GM19193 (cell line): Measurements from ENCODE around the gene IFITM10.
A peak's percentile ranks its signal among the peaks of the same experiment; 100 is the strongest.

Experiments used
- POLR2A ChIP-seq: IDR thresholded peaks from 4 replicates; pipeline ENCODE4 v1.6.1; 2011; ENCODE audit not compliant: insufficient read depth, insufficient read length; ENCODE audit errors: extremely low read depth

IFITM10 gene

DNA sequence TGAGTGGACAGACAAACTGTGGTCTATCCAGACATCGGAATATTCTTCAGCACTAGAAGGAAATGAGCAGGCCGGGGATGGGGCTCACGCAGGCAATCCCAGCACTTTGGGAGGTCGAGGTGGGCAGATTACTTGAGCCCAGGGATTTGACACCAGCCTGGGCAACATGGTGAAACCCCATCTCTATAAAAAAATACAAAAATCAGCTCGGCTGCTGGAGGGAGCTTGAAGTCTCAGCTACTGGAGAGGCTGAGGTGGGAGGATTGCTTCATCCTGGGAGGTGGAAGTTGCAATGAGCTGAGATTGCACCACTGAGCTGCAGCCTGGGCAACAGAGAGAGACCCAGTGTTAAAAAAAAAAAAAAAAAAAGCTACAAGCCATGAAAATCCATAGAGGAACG lies 21.3 kb upstream of the IFITM10 start:
- no peak for TF ChIP-seq POLR2A

GRCh38 chr11:1771273-1771672 lies 20.9 kb upstream of the IFITM10 start:
- no peak for TF ChIP-seq POLR2A

- TF ChIP-seq POLR2A, result no peak
Observed at GRCh38 chr11:1770528-1770927, 20.1 kb upstream of the IFITM10 start.

- TF ChIP-seq POLR2A, result no peak
Observed at GRCh38 chr11:1770061-1770460, 19.7 kb upstream of the IFITM10 start.

GRCh38 chr11:1768141-1768469 lies 17.7 kb upstream of the IFITM10 start:
- no peak for TF ChIP-seq POLR2A

- TF ChIP-seq POLR2A, result no peak
Observed at GRCh38 chr11:1767399-1768140, 17.2 kb upstream of the IFITM10 start.

DNA sequence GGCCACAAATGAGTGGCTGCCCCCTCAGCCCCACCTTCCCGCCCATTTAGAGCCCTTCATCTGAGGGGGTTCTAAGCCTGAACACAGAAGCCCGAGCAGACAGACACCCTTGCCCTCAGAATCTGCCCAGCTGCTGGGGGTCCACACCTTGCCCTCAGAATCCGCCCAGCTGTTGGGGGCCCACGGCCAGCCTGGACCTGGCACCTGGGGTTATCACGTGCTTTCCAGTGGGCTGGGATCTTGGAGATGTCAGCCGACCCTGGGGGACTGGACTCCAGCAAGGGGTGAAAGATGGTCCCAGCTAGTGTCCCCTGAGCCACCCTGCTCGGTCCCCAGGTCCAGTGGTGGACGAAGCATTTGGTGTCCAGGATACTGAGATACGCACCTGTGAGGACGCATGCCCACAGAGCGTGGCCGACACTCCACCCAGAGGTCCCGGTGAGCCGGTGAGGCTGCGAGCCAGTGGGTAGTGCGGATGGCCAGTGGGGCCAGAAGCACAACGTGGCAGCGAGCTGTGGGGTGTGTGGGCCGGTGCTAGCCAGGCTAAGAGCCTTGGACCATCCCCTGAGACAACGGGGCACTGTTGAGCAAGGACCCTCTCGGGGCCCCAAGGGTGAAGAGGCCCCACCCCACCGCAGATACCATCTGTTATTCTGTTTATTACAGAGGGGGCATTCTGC lies 16.5 kb upstream of the IFITM10 start:
- TF ChIP-seq POLR2A, result no peak

DNA sequence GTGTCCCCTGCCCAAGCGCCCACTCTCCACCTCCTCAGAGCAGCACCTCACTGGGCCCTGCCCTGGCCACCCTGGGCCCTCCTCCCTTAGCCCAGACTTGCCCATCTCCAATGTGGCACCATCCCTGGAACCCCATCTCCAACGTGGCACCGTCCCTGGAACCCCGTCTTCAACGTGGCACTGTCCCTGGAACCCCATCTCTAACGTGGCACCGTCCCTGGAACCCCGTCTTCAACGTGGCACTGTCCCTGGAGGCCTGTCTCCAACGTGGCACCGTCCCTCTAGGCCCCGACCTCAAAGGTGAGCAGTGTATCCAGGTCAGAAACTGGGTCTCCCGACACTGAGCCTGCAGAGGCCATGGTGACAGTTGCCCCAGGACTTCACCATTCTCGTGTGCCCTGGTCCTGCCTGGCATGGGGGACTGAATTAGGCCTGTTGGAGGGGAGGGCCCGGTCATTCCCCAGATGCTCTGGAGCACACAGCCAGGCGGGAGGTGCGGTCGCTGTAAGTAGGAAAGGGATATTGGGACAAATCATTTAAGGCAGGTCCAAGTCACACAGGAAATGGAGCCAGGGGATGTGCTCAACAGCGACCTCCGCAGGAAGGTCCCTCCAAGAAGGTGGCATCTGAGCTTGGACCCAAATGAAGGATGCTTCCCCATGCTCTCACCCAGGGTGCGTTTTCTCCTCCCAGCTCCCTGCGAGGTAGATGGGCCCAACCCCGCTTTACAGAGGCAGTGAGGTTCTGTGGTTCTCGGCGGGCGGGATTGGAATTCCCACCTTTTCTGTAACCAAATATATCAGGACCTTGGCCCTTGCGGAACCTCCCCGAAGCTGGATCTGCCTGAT lies 15.7 kb upstream of the IFITM10 start:
- no peak for TF ChIP-seq POLR2A

DNA sequence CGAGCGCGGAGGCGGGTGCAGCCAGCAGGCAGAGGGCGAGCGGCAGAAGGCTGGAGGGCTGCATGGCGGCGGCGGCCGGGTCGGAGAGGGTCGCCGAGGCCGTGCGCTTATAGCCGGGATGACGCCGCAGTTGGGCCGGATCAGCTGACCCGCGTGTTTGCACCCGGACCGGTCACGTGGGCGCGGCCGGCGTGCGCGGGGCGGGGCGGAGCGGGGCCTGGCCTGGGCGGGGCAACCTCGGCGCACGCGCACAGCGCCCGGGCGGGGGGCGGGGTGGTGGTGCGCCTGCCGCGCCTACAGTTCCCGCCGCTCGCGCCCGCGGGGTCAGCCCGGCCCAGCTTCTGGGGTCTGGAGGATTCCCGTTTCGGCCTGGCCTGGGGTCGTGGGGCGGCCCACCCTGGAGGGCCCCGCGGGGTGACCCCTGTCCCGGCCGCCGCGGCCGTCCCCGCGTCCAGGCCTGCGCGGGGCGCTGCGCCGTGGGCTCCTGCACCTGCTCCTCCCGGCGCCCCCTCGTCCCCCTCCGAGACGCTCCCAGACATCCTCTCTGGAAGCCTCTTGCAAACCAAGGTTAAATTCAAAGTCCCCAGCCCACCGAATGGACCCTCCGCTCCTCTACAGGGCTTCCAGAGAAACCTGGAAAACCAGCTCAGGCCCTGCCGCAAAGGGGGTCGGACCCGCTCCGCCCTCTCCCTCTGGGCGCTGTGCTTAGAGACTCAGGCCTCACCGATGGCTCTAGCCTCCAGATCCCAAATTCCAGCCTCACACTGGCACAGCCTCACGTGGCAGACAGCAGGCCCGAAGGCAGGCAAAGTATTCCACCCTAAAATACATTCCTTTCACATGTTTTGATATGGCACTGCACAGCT lies 13.6 kb upstream of the IFITM10 start, which contains the start of gene CTSD:
CTSD (minus strand) TSS at position 132 of the 866 bp plus-strand sequence; CDS start at position 64, 68 bp downstream.
- peak; percentile 71 for TF ChIP-seq POLR2A

- TF ChIP-seq POLR2A, result no peak
Observed at GRCh38 chr11:1763336-1763795, 13.0 kb upstream of the IFITM10 start.

DNA sequence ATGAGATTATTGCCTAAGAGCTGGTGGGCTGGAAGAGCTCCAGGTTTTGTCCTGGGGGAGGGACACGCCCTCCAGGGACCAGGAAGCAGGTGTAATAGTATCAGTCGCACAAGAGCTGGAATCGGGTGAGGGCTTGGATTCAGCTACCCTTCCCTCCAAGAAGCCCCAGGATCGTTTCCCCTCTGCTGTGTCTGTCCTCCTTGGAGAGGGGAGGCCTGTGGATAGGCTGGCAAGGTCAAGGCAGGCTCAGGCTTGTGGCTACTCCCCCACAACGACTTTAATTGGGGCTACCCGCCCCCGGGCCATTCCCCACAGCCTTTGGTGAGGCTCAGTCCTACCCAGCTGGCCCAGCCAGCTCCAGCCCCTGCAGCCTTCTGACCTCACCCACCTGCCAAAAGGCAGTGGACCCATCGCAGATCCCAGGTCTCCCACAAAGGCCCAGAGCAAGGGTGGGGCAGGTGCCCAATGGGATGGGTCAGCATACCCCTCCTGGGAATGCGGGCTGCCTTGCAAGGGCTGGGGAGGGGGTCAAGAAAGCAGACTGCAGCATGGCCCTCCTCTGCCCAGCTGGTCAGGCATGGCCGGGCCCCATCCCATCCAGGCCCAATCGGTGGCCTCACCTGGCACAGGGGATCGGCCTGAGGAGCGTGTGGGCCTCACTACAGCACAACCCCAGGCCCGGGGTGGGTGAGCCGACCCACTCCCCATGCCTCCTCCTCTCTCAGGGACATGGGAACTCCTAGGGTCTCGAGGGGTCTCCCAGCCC lies 12.3 kb upstream of the IFITM10 start:
- no peak for TF ChIP-seq POLR2A

DNA sequence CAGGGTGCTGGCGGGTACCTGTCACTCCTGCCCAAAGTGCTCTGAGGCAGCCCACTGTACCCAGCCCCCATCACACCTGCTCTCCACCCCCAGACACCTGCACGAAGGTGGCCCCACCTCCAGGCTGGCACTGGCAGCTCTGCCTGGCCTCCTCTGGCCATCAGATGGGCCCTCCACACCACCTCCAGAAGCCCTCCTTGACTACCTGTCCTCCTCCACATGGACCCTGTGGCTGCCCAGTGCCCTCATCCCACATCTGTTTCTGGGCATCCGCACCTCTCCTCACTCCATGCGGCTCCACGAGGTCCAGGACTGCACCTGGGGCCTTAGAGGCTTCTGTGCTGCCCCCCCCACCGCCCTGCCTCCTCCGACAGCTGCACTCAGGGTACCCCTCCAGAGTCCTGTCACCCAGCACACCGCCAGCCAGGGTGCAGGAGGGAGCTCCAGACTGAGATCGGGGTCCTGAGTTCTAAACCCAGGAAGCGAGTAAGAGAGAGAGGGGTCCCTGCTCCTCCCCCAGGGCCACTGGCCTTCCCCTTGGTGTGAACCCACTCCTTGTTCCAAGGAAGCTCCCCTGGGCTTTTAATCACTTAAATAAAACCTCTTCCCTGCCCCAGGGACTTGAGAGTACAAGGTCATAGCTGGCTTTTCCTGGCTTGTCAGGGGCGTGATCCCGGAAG lies 11.6 kb upstream of the IFITM10 start:
- TF ChIP-seq POLR2A, result no peak
